NCI-H2171 (cell line): Measurements from ENCODE around the gene NLRP13.
"Not testable (repeated sequence)": the region's sequence is repeated elsewhere in the genome, so short reads cannot be mapped to it uniquely, and the experiment has no call there.

Source experiments
- DNase-seq: peaks from one replicate; lab custom pipeline; 2025; lab: John Stamatoyannopoulos, UW

Gene NLRP13, protein sequence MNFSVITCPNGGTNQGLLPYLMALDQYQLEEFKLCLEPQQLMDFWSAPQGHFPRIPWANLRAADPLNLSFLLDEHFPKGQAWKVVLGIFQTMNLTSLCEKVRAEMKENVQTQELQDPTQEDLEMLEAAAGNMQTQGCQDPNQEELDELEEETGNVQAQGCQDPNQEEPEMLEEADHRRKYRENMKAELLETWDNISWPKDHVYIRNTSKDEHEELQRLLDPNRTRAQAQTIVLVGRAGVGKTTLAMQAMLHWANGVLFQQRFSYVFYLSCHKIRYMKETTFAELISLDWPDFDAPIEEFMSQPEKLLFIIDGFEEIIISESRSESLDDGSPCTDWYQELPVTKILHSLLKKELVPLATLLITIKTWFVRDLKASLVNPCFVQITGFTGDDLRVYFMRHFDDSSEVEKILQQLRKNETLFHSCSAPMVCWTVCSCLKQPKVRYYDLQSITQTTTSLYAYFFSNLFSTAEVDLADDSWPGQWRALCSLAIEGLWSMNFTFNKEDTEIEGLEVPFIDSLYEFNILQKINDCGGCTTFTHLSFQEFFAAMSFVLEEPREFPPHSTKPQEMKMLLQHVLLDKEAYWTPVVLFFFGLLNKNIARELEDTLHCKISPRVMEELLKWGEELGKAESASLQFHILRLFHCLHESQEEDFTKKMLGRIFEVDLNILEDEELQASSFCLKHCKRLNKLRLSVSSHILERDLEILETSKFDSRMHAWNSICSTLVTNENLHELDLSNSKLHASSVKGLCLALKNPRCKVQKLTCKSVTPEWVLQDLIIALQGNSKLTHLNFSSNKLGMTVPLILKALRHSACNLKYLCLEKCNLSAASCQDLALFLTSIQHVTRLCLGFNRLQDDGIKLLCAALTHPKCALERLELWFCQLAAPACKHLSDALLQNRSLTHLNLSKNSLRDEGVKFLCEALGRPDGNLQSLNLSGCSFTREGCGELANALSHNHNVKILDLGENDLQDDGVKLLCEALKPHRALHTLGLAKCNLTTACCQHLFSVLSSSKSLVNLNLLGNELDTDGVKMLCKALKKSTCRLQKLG

DNA sequence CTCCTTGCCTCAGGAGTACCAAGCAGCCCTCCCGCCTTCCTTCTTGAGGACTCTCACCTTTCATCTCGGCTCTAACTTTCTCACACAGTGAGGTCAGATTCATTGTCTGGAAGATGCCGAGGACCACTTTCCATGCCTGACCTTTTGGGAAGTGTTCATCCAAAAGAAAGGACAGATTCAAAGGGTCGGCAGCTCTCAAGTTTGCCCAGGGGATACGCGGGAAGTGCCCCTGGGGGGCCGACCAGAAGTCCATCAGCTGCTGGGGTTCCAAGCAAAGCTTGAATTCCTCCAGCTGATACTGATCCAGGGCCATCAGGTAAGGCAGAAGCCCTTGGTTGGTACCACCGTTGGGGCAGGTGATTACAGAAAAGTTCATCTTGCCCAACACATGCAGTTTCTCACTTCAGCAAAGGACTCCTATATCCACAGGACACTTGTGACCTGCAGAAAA, at the start of gene NLRP13:
NLRP13 (minus strand) TSS at position 401 of the 451 bp plus-strand sequence; CDS start at position 376, 25 bp downstream.
- DNase-seq: no peak

DNA sequence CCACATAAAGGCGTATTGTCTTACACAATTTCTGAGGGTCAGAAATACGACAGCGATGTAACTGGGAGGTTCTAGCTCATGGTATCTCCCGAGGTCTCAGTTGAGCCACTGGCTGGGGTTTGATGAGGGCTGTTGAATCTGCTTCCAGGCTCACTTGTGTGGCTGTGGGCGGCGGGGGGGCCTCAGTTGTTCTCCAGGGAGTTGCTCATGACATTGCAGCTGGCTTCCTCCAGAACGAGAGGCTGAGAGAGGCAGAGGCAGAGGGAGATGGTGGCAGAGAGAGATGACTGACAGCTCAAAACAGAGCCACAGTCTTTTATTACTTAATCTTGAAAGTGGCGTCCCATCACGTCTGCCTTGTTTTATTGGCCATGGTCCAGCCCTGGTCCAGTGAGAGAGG, 48.3 kb upstream of the NLRP13 start:
- DNase-seq: no peak

DNA sequence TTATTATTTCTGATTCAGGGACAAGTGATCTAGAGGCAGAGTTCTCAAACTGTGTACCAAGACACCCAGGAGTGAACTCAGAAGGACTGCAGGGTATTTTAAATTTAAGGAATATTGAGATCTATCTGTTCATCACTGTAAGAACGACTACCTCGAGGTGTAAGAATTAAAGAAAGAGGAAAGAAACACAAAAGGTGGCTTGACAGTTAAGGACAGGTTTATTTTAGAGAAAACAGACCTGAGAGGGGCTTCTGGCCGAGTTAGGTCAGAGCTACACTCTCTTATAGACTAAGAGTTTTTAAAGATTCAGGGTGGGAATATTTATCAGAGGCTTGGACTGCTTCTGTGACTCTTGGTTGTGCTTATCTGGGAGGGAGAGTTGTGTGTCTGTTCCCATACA, 41.8 kb upstream of the NLRP13 start:
- DNase-seq: no peak

DNA sequence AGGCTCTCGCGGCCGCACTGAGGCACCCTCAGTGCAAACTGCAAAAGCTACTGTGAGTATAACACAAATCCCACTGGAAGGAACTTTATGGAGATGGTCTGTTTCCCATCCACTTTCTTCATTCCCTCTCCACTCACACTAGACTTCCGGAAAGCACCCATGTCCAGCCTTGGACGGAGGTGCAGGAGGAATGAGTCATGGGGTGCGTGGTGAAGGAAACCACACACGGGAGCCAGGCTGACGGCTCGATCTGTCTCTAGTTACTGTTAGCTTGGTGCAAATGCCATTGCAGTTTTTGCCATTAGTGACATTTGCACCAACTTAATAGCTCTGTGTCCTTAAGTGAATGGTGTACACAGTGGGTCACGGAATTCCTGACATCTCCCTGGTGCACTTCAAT, 30.1 kb upstream of the NLRP13 start:
- no peak for DNase-seq

DNA sequence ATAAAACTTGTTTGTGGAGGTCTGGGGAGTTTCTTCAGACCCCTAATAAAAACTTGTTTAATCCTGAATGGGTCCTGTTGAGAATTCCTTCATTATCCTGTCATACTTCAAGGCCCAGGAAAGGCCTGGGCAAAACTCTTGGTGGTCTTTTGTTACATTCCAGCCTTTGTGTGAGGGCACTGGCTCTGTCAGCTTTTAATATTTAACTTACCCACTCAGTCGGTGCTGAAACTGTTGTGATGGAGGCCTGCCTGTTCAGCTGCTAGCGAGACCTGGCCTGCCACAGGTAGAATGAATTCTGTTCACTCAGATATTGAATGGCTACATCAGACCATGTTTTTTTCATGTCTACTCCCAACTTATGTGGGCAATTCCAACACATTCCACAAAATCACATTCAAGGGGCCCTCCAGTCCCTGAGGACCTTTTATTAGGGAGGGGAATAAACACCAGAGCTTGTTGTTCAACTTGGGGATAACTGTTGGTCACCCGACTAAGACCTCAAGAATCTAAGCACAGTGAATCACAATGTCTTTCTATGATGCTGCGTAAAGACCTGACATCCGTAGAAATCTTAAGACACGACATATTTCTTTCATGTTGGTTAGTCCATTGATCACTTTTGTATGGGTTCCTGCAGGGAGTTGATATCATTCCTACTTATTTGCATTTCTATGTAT, 28.0 kb upstream of the NLRP13 start:
- no peak for DNase-seq

DNA sequence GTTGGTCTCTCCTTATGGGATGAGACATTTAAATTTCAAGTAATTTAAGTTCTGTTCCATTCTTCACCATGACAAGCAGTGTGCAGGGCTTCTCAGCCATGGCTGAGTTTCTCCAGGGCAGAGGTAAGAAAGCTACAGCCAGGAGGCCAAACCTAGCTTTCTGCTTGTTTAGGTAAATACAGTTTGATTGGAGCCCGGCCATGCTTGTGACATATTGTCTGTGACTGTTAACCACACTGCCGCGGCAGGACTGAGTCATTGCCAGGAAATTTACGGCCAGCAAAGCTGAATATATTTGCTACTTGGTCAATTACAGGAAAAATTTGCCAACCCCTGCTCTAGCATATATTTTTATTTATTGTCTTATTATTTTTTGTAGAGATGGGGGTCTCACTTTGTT, 26.2 kb upstream of the NLRP13 start:
- DNase-seq: no peak

DNA sequence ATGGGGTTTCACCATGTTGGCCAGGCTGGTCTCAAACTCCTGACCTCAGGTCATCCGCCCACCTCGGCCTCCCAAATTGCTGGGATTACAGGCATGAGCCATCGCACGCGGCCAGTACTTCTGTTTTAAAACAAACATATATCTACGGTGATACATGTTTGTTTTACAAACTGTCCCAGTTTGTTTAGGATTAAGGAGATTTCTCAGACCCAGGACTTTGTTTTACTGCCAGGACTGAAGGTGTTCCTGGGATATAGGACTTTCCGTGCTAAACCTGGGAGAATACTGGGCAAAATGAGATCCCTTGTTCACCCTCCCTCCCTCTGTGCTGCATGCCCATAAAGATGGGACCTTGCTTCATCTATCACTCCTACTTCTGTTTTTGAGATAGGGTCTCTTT, 24.3 kb upstream of the NLRP13 start:
- no peak for DNase-seq

DNA sequence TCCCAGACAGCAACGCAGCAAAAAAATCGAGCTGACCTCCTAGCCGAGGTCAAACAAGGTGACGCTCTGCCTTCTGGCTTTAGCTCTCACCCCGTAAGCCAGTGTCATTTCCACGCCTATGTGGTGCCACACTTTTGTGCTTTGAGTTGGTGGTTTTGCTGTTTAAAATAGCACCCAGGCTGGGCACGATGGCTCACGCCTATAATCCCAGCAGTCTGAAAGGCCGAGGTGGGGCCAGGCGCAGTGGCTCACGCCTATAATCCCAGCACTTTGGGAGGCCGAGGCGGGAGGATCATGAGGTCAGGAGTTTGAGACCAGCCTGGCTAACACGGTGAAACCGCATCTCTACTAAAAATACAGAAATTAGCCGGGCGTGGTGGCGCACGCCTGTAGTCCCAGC, 18.4 kb upstream of the NLRP13 start:
- DNase-seq: not testable (repeated sequence)

DNA sequence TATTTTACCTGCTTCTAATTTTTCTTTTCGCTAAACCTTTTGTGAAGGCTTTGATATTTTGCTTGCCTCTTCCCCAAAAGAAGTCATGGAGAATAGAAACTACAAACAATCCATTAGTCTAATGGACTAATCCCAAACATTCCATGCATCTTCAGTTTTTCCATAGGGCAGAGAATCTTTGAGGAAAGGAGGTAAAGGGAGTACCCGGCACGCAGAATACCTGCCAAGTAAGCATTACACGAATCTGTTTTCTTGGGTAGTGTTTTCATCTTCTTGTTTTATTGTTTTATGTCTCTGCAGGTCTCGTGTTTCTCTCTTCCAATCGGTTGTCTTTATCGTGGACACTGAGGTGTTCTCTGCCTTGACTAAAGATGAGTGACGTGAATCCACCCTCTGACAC, 15.4 kb upstream of the NLRP13 start, which contains the start of gene NLRP8:
NLRP8 (plus strand) TSS at position 301 of the 400 bp plus-strand sequence.
- no peak for DNase-seq

DNA sequence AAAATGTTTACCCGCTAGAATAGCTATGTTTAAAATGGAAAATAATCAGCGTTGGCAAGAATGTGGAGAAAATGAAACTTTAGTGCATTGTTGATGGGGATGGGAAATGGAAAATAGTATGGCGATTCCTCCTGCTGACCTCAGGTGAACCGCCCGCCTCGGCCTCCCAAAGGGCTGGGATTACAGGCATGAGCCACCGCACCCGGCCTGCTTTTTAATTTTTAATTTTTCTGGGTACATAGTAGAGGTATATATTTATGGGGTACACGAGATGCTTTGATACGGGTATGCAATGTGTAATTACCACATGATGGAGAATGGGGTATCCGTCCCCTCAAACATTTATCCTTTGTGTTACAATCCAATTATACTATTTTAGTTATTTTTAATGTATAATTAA, 8.2 kb upstream of the NLRP13 start:
- no peak for DNase-seq

DNA sequence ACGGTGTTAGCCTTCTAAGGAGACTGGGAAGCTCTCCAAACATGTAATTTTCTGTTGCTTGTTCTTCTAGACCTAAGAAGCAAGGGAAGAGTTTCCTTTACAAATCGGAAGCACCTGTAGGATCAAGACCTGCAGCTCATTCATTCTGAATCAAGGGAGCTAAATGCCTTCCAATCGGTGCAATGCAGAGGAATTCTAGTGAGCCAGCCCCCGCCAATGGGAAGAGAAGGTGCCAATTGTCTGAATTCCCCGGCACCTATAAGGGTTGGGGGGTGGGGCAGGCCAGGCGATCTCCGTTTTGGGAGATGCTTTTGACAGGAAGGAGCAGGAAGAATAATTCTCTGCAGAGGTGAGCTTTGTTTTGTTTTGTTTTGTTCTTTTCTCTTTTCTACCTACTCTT, 7.1 kb upstream of the NLRP13 start:
- DNase-seq: no peak

DNA sequence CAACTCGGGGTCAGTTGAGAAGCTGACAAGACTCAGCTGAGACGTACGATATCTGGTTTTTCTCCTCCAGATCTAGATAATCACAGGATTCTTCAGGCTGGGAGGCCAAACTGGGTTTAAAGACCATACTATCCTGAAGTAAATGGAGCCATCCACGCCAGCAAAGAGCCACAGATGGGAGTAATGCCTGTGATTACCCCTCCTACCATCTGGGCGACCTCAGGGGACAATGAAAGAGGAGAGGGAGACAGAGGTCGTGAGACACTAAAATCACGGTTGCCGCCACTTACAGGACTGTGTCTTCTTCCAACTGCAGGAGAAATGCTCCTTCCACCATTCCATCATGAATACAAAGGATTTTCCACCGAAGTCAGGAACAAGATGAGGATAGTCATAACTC, 3.1 kb upstream of the NLRP13 start:
- no peak for DNase-seq

DNA sequence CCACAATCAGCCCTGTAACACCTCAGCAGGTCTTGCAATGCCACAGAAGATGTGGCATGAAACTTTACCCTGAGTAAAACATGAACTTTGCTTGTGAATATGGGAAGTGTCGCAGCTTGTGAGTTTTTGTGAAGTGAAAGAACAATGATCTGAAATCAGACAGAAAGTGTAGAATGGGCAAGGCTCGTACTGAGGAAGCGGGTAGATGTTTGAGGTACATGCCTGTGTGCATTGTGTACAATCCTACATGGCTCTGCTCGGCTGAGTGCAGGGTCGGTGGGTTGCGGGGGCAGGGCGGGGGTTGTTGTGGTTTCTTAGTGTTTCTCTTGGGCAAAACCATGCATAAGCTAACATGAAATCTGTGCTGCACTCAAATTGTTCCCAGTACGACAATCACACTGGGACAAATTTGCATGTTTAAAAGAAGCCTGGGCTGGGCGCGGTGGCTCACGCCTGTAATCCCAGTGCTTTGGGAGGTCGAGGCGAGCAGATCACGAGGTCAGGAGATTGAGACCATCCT, 1.1 kb downstream of the NLRP13 start:
- DNase-seq: no peak

DNA sequence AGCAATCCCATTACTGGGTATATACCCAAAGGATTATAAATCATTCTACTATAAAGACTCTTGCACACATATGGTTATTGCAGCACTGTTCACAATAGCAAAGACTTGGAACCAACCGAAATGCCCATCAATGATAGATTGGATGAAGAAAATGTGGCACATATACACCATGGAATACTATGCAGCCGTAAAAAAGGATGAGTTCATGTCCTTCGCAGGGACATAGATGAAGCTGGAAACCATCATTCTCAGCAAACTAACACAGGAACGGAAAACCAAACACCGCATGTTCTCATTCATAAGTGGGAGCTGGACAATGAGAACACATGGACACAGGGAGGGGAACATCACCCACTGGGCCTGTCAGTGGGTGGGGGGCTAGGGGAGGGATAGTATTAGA, 2.9 kb downstream of the NLRP13 start:
- DNase-seq: not testable (repeated sequence)

DNA sequence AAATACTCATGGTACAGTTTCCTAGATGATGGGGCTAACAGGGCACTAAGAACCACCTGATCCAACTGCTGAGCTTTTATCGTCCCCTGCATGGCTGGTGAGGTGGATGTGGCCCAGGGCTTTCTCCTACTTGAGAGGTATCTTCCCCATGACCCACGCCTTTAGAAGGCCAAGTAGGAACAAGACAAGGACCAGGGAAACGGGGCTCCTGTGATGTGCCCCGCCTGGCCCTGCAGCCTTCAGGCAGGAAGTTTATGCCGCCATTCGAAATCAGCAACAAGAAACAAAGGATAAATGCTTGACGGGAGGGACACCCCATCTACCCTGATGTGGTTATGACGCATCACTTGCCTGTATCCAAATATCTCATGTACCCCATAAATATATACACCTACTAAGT, 4.1 kb downstream of the NLRP13 start:
- DNase-seq: no peak

DNA sequence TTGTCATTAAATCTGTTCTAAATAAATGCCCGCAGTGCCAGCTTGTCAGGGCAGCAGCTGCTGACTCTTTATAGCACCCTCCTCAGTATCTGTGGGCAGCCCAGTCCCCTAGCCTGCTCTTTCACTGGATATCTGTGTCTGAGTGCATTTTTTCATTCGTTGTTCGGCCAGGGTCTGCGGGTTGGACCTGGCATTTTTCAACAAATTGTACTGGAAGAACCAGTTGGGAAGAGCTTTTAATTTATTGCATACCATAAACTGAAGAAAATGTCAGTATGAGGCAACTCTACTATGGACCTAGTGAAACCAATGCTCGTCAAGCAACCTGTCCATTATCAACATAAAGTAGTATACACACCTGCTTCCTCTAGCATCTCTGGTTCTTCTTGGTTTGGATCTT, 8.6 kb downstream of the NLRP13 start:
- DNase-seq: no peak

DNA sequence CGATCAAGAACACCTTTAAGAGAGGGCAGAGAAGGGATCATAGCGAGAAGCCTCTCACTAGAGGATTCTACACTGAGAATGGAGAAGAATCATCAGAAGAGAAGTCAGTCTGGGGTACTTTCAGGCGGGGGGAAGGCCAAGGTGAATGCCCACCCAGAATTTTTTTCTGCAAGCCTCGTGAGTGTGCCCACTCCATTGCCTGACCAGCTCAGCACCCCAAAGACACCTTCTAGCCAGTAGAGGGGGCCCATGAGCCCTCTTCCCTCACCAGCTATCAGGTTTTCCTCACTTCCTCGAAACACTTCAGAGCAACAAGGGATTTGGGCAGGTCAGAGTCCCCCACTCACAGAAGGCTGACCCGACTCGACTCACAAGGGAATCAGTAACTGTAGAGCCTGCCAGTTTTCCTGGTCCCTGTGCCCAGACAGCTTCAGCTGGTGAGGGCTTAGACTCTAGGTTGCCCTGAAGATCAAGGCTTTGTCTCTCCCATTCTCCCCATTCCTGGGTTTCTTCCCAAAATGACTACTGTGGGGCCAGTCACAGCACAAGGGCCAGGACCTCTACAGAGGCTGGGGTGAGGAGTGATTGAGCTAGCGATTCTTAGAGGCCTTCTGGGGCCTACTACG, 18.4 kb downstream of the NLRP13 start:
- DNase-seq: no peak

DNA sequence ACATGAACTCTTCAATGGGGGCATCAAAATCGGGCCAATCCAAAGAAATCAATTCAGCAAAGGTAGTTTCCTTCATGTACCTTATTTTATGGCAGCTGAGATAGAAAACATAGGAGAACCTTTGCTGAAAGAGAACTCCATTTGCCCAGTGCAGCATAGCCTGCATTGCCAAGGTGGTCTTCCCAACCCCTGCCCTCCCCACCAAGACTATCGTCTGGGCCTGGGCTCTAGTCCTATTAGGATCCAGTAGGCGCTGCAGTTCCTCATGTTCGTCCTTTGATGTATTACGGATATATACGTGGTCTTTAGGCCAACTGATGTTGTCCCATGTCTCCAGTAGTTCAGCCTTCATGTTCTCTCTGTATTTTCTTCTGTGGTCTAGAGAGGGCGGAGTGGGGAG, 19.2 kb downstream of the NLRP13 start:
- no peak for DNase-seq

DNA sequence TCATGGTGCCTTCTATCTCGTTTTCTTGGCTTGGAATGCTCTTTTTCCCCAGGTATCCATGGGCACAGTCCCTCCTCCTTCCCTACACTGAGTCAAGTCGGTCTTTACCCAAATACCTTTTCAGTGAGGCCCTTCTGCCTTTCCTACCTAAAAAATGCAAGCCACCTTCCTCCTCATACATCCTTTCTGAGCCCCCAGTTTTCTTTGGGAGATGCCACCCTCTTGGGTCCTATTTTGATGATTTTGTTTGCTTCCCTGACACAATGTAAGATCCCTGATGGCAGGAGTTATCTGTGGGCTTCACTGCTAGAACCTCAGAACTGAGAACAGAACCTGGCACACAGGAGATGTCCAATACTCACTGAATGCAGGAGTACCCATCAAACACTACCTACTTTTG, 22.3 kb downstream of the NLRP13 start:
- DNase-seq: no peak

DNA sequence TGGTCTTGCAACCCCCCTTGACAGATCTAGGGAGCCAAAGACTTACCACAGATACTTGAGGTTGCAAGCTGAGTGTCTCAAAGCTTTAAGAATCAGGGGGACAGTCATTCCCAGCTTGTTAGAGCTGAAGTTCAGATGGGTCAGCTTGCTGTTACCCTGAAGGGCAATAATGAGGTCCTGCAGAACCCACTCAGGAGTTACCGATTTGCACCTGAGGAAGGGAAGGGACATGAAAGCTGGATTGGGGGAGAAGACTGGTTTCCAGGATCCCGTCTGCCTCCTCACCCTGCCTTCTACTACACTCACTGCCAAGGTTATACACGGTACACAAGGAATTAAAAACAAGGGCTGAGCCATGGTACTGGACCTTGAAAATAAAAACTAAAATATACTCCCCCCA, 24.4 kb downstream of the NLRP13 start:
- DNase-seq: no peak

DNA sequence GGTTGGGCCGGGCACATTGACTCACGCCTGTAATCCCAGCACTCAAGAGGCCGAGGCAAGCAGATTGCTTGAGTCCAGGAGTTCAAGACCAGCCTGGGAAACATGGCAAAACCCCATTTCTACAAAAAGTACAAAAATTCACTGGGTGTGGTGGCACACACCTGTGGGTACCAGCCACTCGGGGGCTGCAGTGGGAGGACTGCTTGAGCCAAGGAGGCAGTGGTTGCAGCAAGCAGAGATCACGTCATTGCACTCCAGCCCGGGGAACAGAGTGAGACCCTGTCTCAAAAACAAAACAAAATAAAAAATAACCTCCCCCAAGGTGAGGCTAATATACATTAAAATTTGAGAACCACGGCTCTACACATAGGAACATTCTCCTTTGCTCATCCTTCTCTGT, 24.9 kb downstream of the NLRP13 start:
- no peak for DNase-seq
